Karpas-422 (cell line): ENCODE data around the gene GSTT4. TPM values are rescaled to one million over a fixed set of nuclear protein-coding genes. Genes with fewer than 3 reads are reported as not detected.
"Not testable (repeated sequence)": the region's sequence is repeated elsewhere in the genome, so short reads cannot be mapped to it uniquely, and the experiment has no call there.

Experiments used
- DNase-seq: peaks from one replicate; pipeline ENCODE4 v3.0.0-alpha.2; 2015
- H2AFZ ChIP-seq: fragments of 200-600 bp; sonication (generic); 2 replicates; pipeline ENCODE4 v1.6.1; 2014; ENCODE audit warnings: antibody characterized with exemption, low read length, mixed read lengths
- H3K27ac ChIP-seq: fragments of 200-600 bp; sonication (generic); 2 replicates; pipeline ENCODE4 v1.5.1; 2014; ENCODE audit warnings: mild to moderate bottlenecking, low read length, moderate library complexity
- H3K27me3 ChIP-seq: fragments of 200-600 bp; sonication (generic); 2 replicates; pipeline ENCODE4 v1.6.1; 2014; ENCODE audit warnings: low read length, mixed read lengths
- H3K36me3 ChIP-seq: fragments of 200-600 bp; sonication (generic); 2 replicates; pipeline ENCODE4 v1.6.1; 2014; ENCODE audit warnings: low read length, mixed read lengths; ENCODE audit not compliant: insufficient read depth
- H3K4me1 ChIP-seq: fragments of 200-600 bp; sonication (generic); 2 replicates; pipeline ENCODE4 v1.6.1; 2014; ENCODE audit warnings: mild to moderate bottlenecking, low read length, mixed read lengths
- H3K4me2 ChIP-seq: fragments of 200-600 bp; sonication (generic); 2 replicates; pipeline ENCODE4 v1.6.1; 2014; ENCODE audit warnings: low read length, low read depth, mild to moderate bottlenecking; ENCODE audit not compliant: poor library complexity, severe bottlenecking
- H3K4me3 ChIP-seq: fragments of 200-600 bp; sonication (generic); 2 replicates; pipeline ENCODE4 v1.5.1; 2014; ENCODE audit warnings: mild to moderate bottlenecking, antibody characterized with exemption, low read length, mixed read lengths
- H3K79me2 ChIP-seq: fragments of 200-600 bp; sonication (generic); 2 replicates; pipeline ENCODE4 v1.6.1; 2014; ENCODE audit warnings: mild to moderate bottlenecking, low read length, mixed read lengths
- H3K9ac ChIP-seq: fragments of 200-600 bp; sonication (generic); 2 replicates; pipeline ENCODE4 v1.6.0; 2014; ENCODE audit warnings: low read length
- H3K9me2 ChIP-seq: fragments of 200-600 bp; sonication (generic), shearing (Covaris generic); replicated peaks from 2 replicates; pipeline ENCODE4 v1.6.0; 2014; ENCODE audit warnings: mild to moderate bottlenecking, low read length, moderate library complexity; ENCODE audit not compliant: insufficient read depth
- H3K9me3 ChIP-seq: fragments of 300-700, 200-600 bp; sonication (generic); 2 replicates; pipeline ENCODE4 v1.6.1; 2014; ENCODE audit warnings: low read length, mixed read lengths
- H4K20me1 ChIP-seq: fragments of 200-600 bp; sonication (generic); 2 replicates; pipeline ENCODE4 v1.6.1; 2014; ENCODE audit warnings: mild to moderate bottlenecking, antibody characterized with exemption, low read length, low read depth; ENCODE audit not compliant: insufficient read depth
- total RNA-seq: library from RNA; depleted of rRNA; stranded (reverse); fragments of >200 nt; shearing (Covaris generic); gene quantifications from 2 replicates; pipeline ENCODE4 v1.2.3, GENCODE V29; 2014; ENCODE audit warnings: low replicate concordance

GSTT4 gene
- total RNA-seq, 1 experiment from 2014 or later: not detected

GRCh38 chr22:23966568-23966967 lies 38.7 kb downstream of the GSTT4 start, which contains the start of gene DDTL:
DDTL (plus strand) TSS chr22:23966888; CDS start chr22:23966915, 27 bp downstream.
- not testable (repeated sequence) for H3K9me2 ChIP-seq, H3K4me2 ChIP-seq, H4K20me1 ChIP-seq, DNase-seq, H3K27me3 ChIP-seq, H3K9me3 ChIP-seq, H3K27ac ChIP-seq, H3K4me3 ChIP-seq, H3K9ac ChIP-seq, H2AFZ ChIP-seq
- H3K4me1 ChIP-seq: peaks cover 26% of the 10 kb centered on the region
- H3K79me2 ChIP-seq: peaks cover 21% of the 10 kb centered on the region
- peaks cover 23% of the 10 kb centered on the region for H3K36me3 ChIP-seq

- peaks cover 18% of the 10 kb centered on the region for H3K36me3 ChIP-seq
- H2AFZ ChIP-seq, DNase-seq, H3K9me3 ChIP-seq, H3K9me2 ChIP-seq, H3K9ac ChIP-seq, H3K27me3 ChIP-seq, H3K4me3 ChIP-seq, H3K27ac ChIP-seq, H3K4me2 ChIP-seq, H4K20me1 ChIP-seq: not testable (repeated sequence)
- peaks cover 22% of the 10 kb centered on the region for H3K4me1 ChIP-seq
- peaks cover 16% of the 10 kb centered on the region for H3K79me2 ChIP-seq
These were observed 39.2 kb downstream of the GSTT4 start for GRCh38 chr22:23966094-23966493.

DNA sequence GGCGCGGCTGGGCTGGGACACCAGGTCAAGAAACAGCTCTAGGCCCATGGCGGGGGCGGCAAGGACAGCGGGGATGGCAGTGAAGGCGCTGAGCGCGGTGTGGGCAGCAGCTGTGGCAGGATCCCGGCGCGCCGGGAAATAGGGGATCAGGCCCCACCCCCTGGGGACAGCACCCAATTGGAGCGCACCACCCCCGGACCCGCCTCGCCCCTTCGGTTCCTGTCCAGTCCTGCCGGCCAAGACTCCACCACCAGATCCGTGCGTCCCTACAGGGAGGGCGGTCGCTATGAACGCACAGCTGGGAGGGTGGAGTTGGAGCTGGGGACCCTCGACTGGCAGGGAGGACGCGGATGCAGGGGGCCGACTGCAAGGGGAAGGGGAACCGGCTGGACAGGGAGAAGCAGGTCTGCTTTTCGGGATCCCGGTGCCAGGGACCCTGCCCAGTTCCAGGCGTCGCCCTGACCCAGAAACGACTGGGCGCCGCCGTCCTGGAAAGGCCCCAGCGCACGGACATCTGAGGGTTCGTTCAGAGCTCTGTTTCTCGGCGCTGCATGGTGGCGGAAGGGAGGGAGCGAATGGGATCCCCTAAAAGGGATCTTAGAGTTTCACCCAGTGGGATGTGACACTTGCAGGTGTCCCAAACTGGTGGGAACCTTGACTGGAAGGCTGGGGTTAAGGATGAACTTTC lies 44.0 kb downstream of the GSTT4 start, which contains the start of gene GSTT2B:
Gene GSTT2B, minus strand, starts transcription at position 112 of the 688 bp plus-strand sequence. Its CDS starts 64 bp downstream, at position 48.
- not testable (repeated sequence) for H3K36me3 ChIP-seq, H3K4me2 ChIP-seq, H2AFZ ChIP-seq, DNase-seq, H3K27ac ChIP-seq, H3K9ac ChIP-seq, H3K4me3 ChIP-seq, H3K27me3 ChIP-seq, H3K9me3 ChIP-seq, H3K79me2 ChIP-seq, H3K9me2 ChIP-seq, H4K20me1 ChIP-seq, H3K4me1 ChIP-seq

DNA sequence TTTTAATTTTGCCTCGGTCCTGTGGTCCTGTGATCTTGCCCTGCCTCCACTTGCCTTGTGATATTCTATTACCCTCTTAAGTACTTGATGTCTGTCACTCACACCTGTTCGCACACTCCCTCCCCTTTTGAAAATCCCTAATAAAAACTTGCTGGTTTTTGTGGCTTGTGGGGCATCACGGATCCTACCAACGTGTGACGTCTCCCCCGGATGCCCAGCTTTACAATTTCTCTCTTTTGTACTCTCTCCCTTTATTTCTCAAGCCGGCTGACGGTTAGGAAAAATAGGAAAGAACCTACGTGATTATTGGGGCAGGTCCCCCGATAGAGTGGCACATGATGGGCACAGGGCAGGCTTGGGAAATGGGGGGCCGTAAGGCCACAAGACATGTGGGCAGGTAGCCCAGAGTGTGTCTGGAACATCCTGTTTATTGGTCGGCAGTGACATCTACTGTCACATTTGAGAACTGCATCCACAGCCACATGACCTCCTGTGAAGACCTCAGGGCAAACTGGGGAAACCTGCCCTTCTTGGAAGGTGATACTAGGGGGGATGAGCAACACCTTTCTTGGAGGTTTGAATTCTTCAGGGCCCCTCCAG lies 48.9 kb downstream of the GSTT4 start:
- peak; percentile 94 for DNase-seq
- not testable (repeated sequence) for H4K20me1 ChIP-seq, H3K9me2 ChIP-seq, H3K9ac ChIP-seq, H3K27me3 ChIP-seq, H3K9me3 ChIP-seq, H3K4me2 ChIP-seq, H3K36me3 ChIP-seq, H3K4me1 ChIP-seq, H3K27ac ChIP-seq, H3K4me3 ChIP-seq, H2AFZ ChIP-seq, H3K79me2 ChIP-seq

DNA sequence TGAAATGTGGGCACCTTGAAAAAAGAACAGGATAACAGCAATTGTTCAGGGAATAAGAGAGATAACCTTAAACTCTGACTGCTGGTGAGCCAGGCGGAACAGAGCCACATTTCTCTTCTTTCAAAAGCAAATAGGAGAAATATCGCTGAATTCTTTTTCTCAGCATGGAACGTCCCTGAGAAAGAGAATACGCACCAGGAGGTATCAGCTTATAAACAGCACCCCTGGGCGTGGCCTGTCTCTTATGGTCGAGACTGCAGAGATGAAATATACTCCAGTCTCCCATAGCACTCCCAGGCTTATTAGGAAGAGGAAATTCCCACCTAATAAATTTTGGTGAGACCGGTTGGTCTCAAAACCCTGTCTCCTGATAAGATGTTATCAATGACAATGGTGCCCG lies 49.4 kb downstream of the GSTT4 start:
- H4K20me1 ChIP-seq, H3K4me2 ChIP-seq, H3K4me3 ChIP-seq, H3K27me3 ChIP-seq, H3K79me2 ChIP-seq, H3K4me1 ChIP-seq, H3K9me3 ChIP-seq, DNase-seq, H3K9ac ChIP-seq, H3K36me3 ChIP-seq, H3K9me2 ChIP-seq, H3K27ac ChIP-seq, H2AFZ ChIP-seq: not testable (repeated sequence)

DNA sequence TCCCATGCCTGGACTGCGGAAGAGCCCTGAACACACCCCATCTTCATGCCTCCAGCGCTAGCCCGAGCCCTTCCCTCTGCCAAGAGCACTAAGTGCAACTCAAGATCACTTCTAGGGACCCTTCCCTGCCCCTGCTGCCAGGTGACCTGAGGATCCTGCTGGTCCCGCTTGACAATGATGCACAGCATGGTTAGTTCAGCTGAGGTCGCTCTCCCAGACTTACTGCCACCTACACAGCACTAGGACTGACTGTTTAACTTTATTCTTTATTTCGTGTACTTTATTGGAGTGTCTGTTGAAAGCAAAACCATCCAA lies 50.3 kb downstream of the GSTT4 start:
- not testable (repeated sequence) for H3K4me3 ChIP-seq

GRCh38 chr22:23954193-23954990 lies 50.9 kb downstream of the GSTT4 start:
- not testable (repeated sequence) for H2AFZ ChIP-seq, H3K4me1 ChIP-seq, H4K20me1 ChIP-seq, H3K27ac ChIP-seq, H3K4me3 ChIP-seq, H3K9me3 ChIP-seq, H3K79me2 ChIP-seq, H3K36me3 ChIP-seq, H3K9ac ChIP-seq, DNase-seq, H3K4me2 ChIP-seq, H3K9me2 ChIP-seq, H3K27me3 ChIP-seq

More for the DNA sequence above, 50.3 kb downstream of the GSTT4 start:
- H4K20me1 ChIP-seq, H3K4me1 ChIP-seq, H3K27ac ChIP-seq, H3K4me2 ChIP-seq, H3K79me2 ChIP-seq, H2AFZ ChIP-seq, H3K9me2 ChIP-seq, H3K9me3 ChIP-seq, H3K27me3 ChIP-seq, H3K9ac ChIP-seq, DNase-seq, H3K36me3 ChIP-seq: not testable (repeated sequence)

DNA sequence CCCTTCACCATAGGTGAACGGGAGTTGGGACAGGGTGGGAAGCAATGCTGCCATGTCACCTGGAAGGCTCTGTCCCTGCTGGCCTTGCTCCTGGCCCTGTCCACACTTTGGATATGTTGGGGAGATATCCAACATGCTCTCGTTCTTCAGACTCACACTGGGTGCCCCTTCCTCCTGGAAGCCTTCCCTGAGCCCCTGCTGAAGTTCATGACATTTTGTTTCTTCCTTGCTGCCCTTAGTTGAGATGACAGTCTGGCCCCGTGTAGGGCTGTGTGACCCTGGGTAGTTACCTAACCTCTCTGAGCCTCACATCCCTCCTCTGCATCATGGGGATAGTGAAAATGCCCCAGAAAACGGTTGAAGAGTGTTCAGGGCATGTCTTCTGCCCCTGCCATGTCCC lies 51.8 kb downstream of the GSTT4 start:
- H3K4me1 ChIP-seq, H3K9ac ChIP-seq, DNase-seq, H3K79me2 ChIP-seq, H3K27ac ChIP-seq, H4K20me1 ChIP-seq, H3K9me3 ChIP-seq, H3K36me3 ChIP-seq, H3K4me2 ChIP-seq, H3K4me3 ChIP-seq, H3K27me3 ChIP-seq, H2AFZ ChIP-seq, H3K9me2 ChIP-seq: not testable (repeated sequence)
